Measurements from ENCODE around the gene BBOF1.

DNA sequence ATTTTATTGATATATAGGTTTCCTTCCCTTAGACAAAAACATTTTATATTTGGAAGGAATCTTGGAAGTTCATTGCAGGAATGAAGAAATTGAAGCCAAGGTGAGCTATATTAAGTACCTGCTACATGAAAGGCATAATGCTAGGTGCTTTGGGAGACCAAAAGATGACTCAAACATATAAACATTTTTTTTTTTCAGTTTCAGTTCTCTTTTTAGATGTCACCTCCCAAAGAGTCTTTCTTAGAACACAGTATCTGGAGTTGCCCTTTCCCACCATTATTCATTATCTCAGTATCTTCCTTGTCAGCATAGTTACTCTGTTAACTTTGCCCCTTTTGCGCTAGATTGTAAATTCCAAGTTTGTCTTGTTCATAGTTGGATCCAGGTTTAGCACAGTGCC lies 66.7 kb downstream of the BBOF1 start:
- no peak for TF ChIP-seq ELF4 (IDR thresholded peaks at IDR 0.05)
- TF ChIP-seq SP1 (IDR thresholded peaks at IDR 0.05), result no peak
- no peak for TF ChIP-seq FOXM1 (IDR thresholded peaks at IDR 0.05; ENCODE audit: borderline replicate concordance)
- no peak for TF ChIP-seq ZNF384 (IDR thresholded peaks at IDR 0.05)
- no peak for TF ChIP-seq SUZ12 (IDR thresholded peaks at IDR 0.05)
- TF ChIP-seq TARDBP (IDR thresholded peaks at IDR 0.05), result no peak
- no peak for TF ChIP-seq FOXA1 (IDR thresholded peaks at IDR 0.05)
- TF ChIP-seq NFRKB (IDR thresholded peaks at IDR 0.05), result no peak
- TF ChIP-seq, protein P1, sequence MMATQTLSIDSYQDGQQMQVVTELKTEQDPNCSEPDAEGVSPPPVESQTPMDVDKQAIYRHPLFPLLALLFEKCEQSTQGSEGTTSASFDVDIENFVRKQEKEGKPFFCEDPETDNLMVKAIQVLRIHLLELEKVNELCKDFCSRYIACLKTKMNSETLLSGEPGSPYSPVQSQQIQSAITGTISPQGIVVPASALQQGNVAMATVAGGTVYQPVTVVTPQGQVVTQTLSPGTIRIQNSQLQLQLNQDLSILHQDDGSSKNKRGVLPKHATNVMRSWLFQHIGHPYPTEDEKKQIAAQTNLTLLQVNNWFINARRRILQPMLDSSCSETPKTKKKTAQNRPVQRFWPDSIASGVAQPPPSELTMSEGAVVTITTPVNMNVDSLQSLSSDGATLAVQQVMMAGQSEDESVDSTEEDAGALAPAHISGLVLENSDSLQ (IDR thresholded peaks at IDR 0.05), result no peak
- TF ChIP-seq BHLHE40 (IDR thresholded peaks at IDR 0.05; ENCODE audit: borderline replicate concordance), result no peak

Data from HEK293T (cell line).